Measurements from ENCODE around the gene ARL14EPL. TPM values are rescaled to one million over a fixed set of nuclear protein-coding genes. Genes with fewer than 3 reads are reported as not detected.

Gene ARL14EPL
- polyA plus RNA-seq: under 1 TPM in 1 of 4 donors, not detected in 3; 0.06 TPM
- long read RNA-seq, donor 1: 0 reads
- long read RNA-seq, donor 2: 0 reads
- long read RNA-seq, donor 3: 0 reads
- long read RNA-seq, donor 4: 0 reads
- long read RNA-seq, donor 5: 0 reads
- long read RNA-seq, donor 6: 0 reads
- long read RNA-seq, donor 7: 0 reads
- long read RNA-seq, donor 8: 0 reads
- long read RNA-seq, donor 9: 0 reads
- long read RNA-seq, donor 10: 0 reads

GRCh38 chr5:116032094-116032517 is at the start of gene ARL14EPL:
Gene ARL14EPL (plus strand): TSS chr5:116032472. CDS start chr5:116051466, 18,994 bp downstream.
- H3K4me1 ChIP-seq (ENCODE audit: control insufficient read depth in 3 of 3, insufficient read depth in 2 of 3, low read depth in 1 of 3, low read length in 2 of 3): no peaks in the 10 kb centered on the region
- H3K36me3 ChIP-seq (ENCODE audit: control insufficient read depth in 3 of 3, insufficient read depth in 2 of 3, low read depth in 1 of 3, low read length in 3 of 3): no peaks in the 10 kb centered on the region
- H3K27ac ChIP-seq (ENCODE audit: low read depth in 1 of 3, low read length in 2 of 3): no peak within 1 kb of the TSS
- no peak for FAIRE-seq
- H3K4me3 ChIP-seq (ENCODE audit: low read depth in 1 of 3, low read length in 3 of 3): no peak within 1 kb of the TSS
- 32 to 52% (median 36%) methylated on average over 9 of the region's 9 CpGs for WGBS, 3 donors
- DNase-seq: peak; percentile 7 to 51
- no peaks in the 10 kb centered on the region for H3K9me3 ChIP-seq (ENCODE audit: control insufficient read depth in 2 of 2, insufficient read depth in 1 of 2, low read depth in 1 of 2, low read length in 1 of 2)
- H3K27me3 ChIP-seq (ENCODE audit: control insufficient read depth in 3 of 3, insufficient read depth in 3 of 3, low read length in 3 of 3): peaks cover 0 to 3% (median 0%) of the 10 kb centered on the region in 3 donors

GRCh38 chr5:115983519-115983918 is 48.8 kb upstream of the ARL14EPL start:
- no peak overlapping the region for H3K4me3 ChIP-seq (ENCODE audit: low read depth in 1 of 3, low read length in 3 of 3)
- no peak for DNase-seq
- peaks cover 0 to 5% (median 0%) of the 10 kb centered on the region in 3 donors for H3K27me3 ChIP-seq (ENCODE audit: control insufficient read depth in 3 of 3, insufficient read depth in 3 of 3, low read length in 3 of 3)
- no peaks in the 10 kb centered on the region for H3K9me3 ChIP-seq (ENCODE audit: control insufficient read depth in 2 of 2, insufficient read depth in 1 of 2, low read depth in 1 of 2, low read length in 1 of 2)
- H3K36me3 ChIP-seq (ENCODE audit: control insufficient read depth in 3 of 3, insufficient read depth in 2 of 3, low read depth in 1 of 3, low read length in 3 of 3): no peaks in the 10 kb centered on the region
- WGBS, 3 donors: 65 to 81% (median 79%) methylated on average over 1 of the region's 1 CpG
- no peaks in the 10 kb centered on the region for H3K4me1 ChIP-seq (ENCODE audit: control insufficient read depth in 3 of 3, insufficient read depth in 2 of 3, low read depth in 1 of 3, low read length in 2 of 3)
- H3K27ac ChIP-seq (ENCODE audit: low read depth in 1 of 3, low read length in 2 of 3): no peak overlapping the region
- FAIRE-seq: no peak

DNA sequence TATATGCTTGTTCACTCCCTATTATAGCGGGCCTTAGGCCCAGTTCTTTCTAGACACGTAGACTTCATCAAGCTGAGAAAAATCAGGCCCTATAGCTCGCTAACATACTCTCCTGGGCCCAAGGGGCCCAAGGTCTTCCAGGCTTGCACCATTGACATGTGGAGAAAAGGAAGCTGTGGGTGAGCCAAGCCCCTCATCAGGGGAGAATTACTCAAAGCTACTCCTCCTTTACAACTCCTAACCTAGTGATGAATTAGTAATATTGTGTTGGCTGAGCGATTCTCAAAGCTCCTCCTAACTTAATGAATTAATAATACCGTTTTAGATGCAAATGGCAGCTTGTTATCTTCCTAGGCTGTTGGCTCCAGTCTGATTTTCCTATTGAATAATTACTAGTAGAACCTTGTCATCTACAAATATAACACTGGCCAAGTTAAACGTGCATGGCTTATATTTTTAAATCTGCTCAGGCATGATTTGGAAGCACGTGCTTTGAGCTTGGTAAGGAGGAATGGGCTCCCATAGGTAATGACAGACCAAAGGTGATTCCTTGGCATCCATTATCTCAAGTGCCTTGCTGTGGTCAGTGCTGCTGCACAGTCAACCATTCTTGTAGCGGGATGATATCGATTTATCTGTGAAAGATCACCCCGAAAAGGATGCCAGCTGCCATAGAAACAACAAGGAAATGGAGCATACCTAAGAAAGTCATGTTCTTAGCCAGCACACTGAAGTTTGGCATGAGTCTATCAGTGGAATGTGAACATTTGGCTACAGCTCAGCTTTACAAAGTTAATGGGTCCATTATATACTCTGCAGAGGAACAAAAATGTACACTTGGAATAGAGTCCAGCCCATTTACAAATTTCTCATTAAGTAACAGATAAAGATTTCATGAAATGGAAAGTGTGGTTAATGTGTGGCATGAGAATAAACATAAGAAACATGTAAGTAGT is 46.2 kb upstream of the ARL14EPL start:
- whole genome bisulfite sequencing, 3 donors: 76 to 82% (median 76%) methylated on average over 10 of the region's 10 CpGs
- Histone ChIP-seq H3K36me3 (ENCODE audit: control insufficient read depth in 3 of 3, insufficient read depth in 2 of 3, low read depth in 1 of 3, low read length in 3 of 3) (no peaks in the 10 kb centered on the region), H3K27me3 (ENCODE audit: control insufficient read depth in 3 of 3, insufficient read depth in 3 of 3, low read length in 3 of 3) (no peaks in the 10 kb centered on the region), H3K4me1 (ENCODE audit: control insufficient read depth in 3 of 3, insufficient read depth in 2 of 3, low read depth in 1 of 3, low read length in 2 of 3) (no peaks in the 10 kb centered on the region), H3K4me3 (ENCODE audit: low read depth in 1 of 3, low read length in 3 of 3) (no peak overlapping the region), H3K27ac (ENCODE audit: low read depth in 1 of 3, low read length in 2 of 3) (no peak overlapping the region), H3K9me3 (ENCODE audit: control insufficient read depth in 2 of 2, insufficient read depth in 1 of 2, low read depth in 1 of 2, low read length in 1 of 2) (no peaks in the 10 kb centered on the region)
- no peak for FAIRE-seq
- DNase-seq: no peak

GRCh38 chr5:115988002-115988401 is 44.3 kb upstream of the ARL14EPL start:
- Histone ChIP-seq H3K36me3 (ENCODE audit: control insufficient read depth in 3 of 3, insufficient read depth in 2 of 3, low read depth in 1 of 3, low read length in 3 of 3) (no peaks in the 10 kb centered on the region), H3K4me3 (ENCODE audit: low read depth in 1 of 3, low read length in 3 of 3) (no peak overlapping the region), H3K4me1 (ENCODE audit: control insufficient read depth in 3 of 3, insufficient read depth in 2 of 3, low read depth in 1 of 3, low read length in 2 of 3) (no peaks in the 10 kb centered on the region), H3K9me3 (ENCODE audit: control insufficient read depth in 2 of 2, insufficient read depth in 1 of 2, low read depth in 1 of 2, low read length in 1 of 2) (no peaks in the 10 kb centered on the region), H3K27ac (ENCODE audit: low read depth in 1 of 3, low read length in 2 of 3) (no peak overlapping the region), H3K27me3 (ENCODE audit: control insufficient read depth in 3 of 3, insufficient read depth in 3 of 3, low read length in 3 of 3) (no peaks in the 10 kb centered on the region)
- WGBS, 3 donors: 72 to 89% (median 80%) methylated on average over 2 of the region's 2 CpGs
- no peak for FAIRE-seq
- DNase-seq: no peak

- H3K27me3 ChIP-seq (ENCODE audit: control insufficient read depth in 3 of 3, insufficient read depth in 3 of 3, low read length in 3 of 3): no peaks in the 10 kb centered on the region
- H3K27ac ChIP-seq (ENCODE audit: low read depth in 1 of 3, low read length in 2 of 3): no peak overlapping the region
- no peaks in the 10 kb centered on the region for H3K4me1 ChIP-seq (ENCODE audit: control insufficient read depth in 3 of 3, insufficient read depth in 2 of 3, low read depth in 1 of 3, low read length in 2 of 3)
- H3K4me3 ChIP-seq (ENCODE audit: low read depth in 1 of 3, low read length in 3 of 3): no peak overlapping the region
- no peaks in the 10 kb centered on the region for H3K36me3 ChIP-seq (ENCODE audit: control insufficient read depth in 3 of 3, insufficient read depth in 2 of 3, low read depth in 1 of 3, low read length in 3 of 3)
- DNase-seq (no peak), FAIRE-seq (no peak)
- H3K9me3 ChIP-seq (ENCODE audit: control insufficient read depth in 2 of 2, insufficient read depth in 1 of 2, low read depth in 1 of 2, low read length in 1 of 2): no peaks in the 10 kb centered on the region
- 62 to 68% (median 66%) methylated on average over 5 of the region's 5 CpGs for WGBS, 3 donors
Measured at GRCh38 chr5:115992848-115993350, 39.4 kb upstream of the ARL14EPL start.

DNA sequence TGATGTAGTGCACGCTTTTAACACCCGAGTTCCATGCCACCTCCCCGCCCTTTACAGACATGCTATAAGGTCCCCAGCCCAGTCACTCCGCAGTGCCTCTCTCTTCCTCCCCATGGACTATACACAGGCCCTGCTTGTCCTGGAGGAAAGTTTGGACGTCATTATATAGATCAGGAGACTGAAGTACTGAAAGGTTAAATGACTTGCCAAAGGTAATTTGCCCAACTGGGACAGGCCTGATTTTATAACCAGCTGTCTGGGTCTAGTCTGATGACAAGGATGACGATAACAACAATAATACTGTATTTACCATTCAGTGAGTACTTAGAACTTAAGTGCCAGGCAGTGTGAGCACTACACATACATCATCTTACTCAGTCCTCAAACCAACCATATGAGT is 36.9 kb upstream of the ARL14EPL start:
- FAIRE-seq (no peak), DNase-seq (no peak)
- no peaks in the 10 kb centered on the region for H3K9me3 ChIP-seq (ENCODE audit: control insufficient read depth in 2 of 2, insufficient read depth in 1 of 2, low read depth in 1 of 2, low read length in 1 of 2)
- H3K4me1 ChIP-seq (ENCODE audit: control insufficient read depth in 3 of 3, insufficient read depth in 2 of 3, low read depth in 1 of 3, low read length in 2 of 3): no peaks in the 10 kb centered on the region
- H3K27ac ChIP-seq (ENCODE audit: low read depth in 1 of 3, low read length in 2 of 3): no peak overlapping the region
- H3K27me3 ChIP-seq (ENCODE audit: control insufficient read depth in 3 of 3, insufficient read depth in 3 of 3, low read length in 3 of 3): no peaks in the 10 kb centered on the region
- H3K4me3 ChIP-seq (ENCODE audit: low read depth in 1 of 3, low read length in 3 of 3): no peak overlapping the region
- 83 to 88% (median 86%) methylated on average over 6 of the region's 6 CpGs for WGBS, 3 donors
- no peaks in the 10 kb centered on the region for H3K36me3 ChIP-seq (ENCODE audit: control insufficient read depth in 3 of 3, insufficient read depth in 2 of 3, low read depth in 1 of 3, low read length in 3 of 3)

DNA sequence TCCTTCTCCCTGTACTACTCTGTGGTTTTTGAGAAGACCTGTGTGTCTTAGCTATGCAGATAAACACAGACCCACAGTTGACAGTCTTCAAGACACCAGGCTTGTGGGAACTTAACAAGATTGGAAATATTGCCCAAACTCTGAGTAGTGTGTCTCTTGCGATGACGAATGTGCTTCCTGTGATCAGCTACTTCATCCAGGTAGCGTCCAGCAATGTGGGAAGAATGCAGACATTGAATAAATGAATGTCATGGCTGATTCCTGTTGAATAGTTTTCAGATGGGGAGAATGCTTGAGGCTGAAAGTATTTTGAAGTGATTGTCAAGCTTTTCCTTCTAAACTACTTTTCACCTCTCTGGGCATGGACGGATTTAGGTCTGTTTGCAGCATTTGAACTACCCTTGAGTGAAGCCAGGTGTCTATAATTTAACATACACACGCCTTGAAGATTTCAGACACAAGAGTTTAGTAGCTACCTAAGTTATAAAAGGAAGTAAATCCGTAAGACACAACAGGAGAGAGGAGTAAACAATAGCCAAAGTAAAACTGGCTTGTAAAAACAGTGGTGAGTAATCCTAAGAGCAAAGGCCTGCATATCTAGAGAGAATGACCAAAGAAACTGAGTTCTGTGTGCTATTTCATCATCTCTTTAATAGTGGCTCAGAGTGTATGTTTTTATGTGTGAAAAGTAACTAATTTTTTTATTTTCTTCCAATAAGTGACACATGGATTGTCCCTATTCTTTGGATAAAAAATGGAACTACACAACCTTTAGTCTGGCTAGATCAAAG is 30.0 kb upstream of the ARL14EPL start:
- no peak overlapping the region for H3K27ac ChIP-seq (ENCODE audit: low read depth in 1 of 3, low read length in 2 of 3)
- no peaks in the 10 kb centered on the region for H3K27me3 ChIP-seq (ENCODE audit: control insufficient read depth in 3 of 3, insufficient read depth in 3 of 3, low read length in 3 of 3)
- FAIRE-seq: no peak
- H3K9me3 ChIP-seq (ENCODE audit: control insufficient read depth in 2 of 2, insufficient read depth in 1 of 2, low read depth in 1 of 2, low read length in 1 of 2): no peaks in the 10 kb centered on the region
- no peak for DNase-seq
- H3K4me3 ChIP-seq (ENCODE audit: low read depth in 1 of 3, low read length in 3 of 3): no peak overlapping the region
- no peaks in the 10 kb centered on the region for H3K36me3 ChIP-seq (ENCODE audit: control insufficient read depth in 3 of 3, insufficient read depth in 2 of 3, low read depth in 1 of 3, low read length in 3 of 3)
- no peaks in the 10 kb centered on the region for H3K4me1 ChIP-seq (ENCODE audit: control insufficient read depth in 3 of 3, insufficient read depth in 2 of 3, low read depth in 1 of 3, low read length in 2 of 3)
- WGBS, 3 donors: 74 to 76% (median 76%) methylated on average over 6 of the region's 6 CpGs

GRCh38 chr5:116004248-116004647 is 28.0 kb upstream of the ARL14EPL start:
- 81 to 85% (median 82%) methylated on average over 3 of the region's 3 CpGs for WGBS, 3 donors
- Histone ChIP-seq H3K4me1 (ENCODE audit: control insufficient read depth in 3 of 3, insufficient read depth in 2 of 3, low read depth in 1 of 3, low read length in 2 of 3) (no peaks in the 10 kb centered on the region), H3K36me3 (ENCODE audit: control insufficient read depth in 3 of 3, insufficient read depth in 2 of 3, low read depth in 1 of 3, low read length in 3 of 3) (no peaks in the 10 kb centered on the region), H3K4me3 (ENCODE audit: low read depth in 1 of 3, low read length in 3 of 3) (no peak overlapping the region), H3K9me3 (ENCODE audit: control insufficient read depth in 2 of 2, insufficient read depth in 1 of 2, low read depth in 1 of 2, low read length in 1 of 2) (no peaks in the 10 kb centered on the region), H3K27ac (ENCODE audit: low read depth in 1 of 3, low read length in 2 of 3) (no peak overlapping the region), H3K27me3 (ENCODE audit: control insufficient read depth in 3 of 3, insufficient read depth in 3 of 3, low read length in 3 of 3) (no peaks in the 10 kb centered on the region)
- DNase-seq: no peak
- FAIRE-seq: no peak

Data from small intestine (tissue), 16 donors.